Endothelial cell of umbilical vein (primary cell): ENCODE measurements around the gene TENM4.

Experiments
- CTCF ChIP-seq, 2 donors: IDR thresholded peaks; 1 replicate in 1 of 2; 2 replicates in 1 of 2; pipeline ENCODE4 v1.5.1; 2011; ENCODE audit warnings: low read length in 2 of 2, mild to moderate bottlenecking in 2 of 2, moderate library complexity in 2 of 2, control low read depth in 1 of 2, inconsistent platforms in 1 of 2, low read depth in 1 of 2; ENCODE audit not compliant: insufficient read depth in 1 of 2; ENCODE audit errors: extremely low read depth in 1 of 2
- MAX ChIP-seq: IDR thresholded peaks from 2 replicates; pipeline ENCODE4 v1.6.1; 2011; ENCODE audit not compliant: insufficient read depth, insufficient read length
- POLR2A ChIP-seq: IDR thresholded peaks from 2 replicates; pipeline ENCODE4 v1.6.1; 2012; ENCODE audit warnings: low read depth, mild to moderate bottlenecking, control low read depth, low read length

- TF ChIP-seq POLR2A (no peak), CTCF (IDR thresholded peaks at IDR 0.05; ENCODE audit: extremely low read depth in 1 of 2, insufficient read depth in 1 of 2, low read depth in 1 of 2, low read length in 2 of 2) (no peak), MAX (no peak)
Measured at GRCh38 chr11:79237091-79237490, 203.7 kb downstream of the TENM4 start.
